HG02938 (cell line): ENCODE measurements around the gene MCEMP1.
"Not testable (repeated sequence)": the region's sequence is repeated elsewhere in the genome, so short reads cannot be mapped to it uniquely, and the experiment has no call there.

ENCODE experiments used
- ATAC-seq: cut with Tn5 transposase; IDR thresholded peaks from one replicate; pipeline ENCODE4 v1.9.1; 2021; ENCODE audit warnings: mild to moderate bottlenecking, moderate library complexity; ENCODE audit not compliant: unreplicated experiment

MCEMP1 gene

GRCh38 chr19:7643629-7644549, 33.0 kb upstream of the MCEMP1 start:
- ATAC-seq, result not testable (repeated sequence)

- no peak for ATAC-seq
These were observed 32.4 kb upstream of the MCEMP1 start for GRCh38 chr19:7644550-7644877.

GRCh38 chr19:7645163-7645562, 31.7 kb upstream of the MCEMP1 start:
- ATAC-seq, result no peak

- no peak for ATAC-seq
These were observed 31.0 kb upstream of the MCEMP1 start for GRCh38 chr19:7645656-7646425.

GRCh38 chr19:7646426-7646700, 30.5 kb upstream of the MCEMP1 start:
- ATAC-seq, result no peak

GRCh38 chr19:7647156-7647555, 29.7 kb upstream of the MCEMP1 start:
- ATAC-seq, result no peak

GRCh38 chr19:7648265-7649014, 28.4 kb upstream of the MCEMP1 start:
- no peak for ATAC-seq

GRCh38 chr19:7650148-7650547, 26.7 kb upstream of the MCEMP1 start:
- no peak for ATAC-seq

- no peak for ATAC-seq
These were observed 24.7 kb upstream of the MCEMP1 start for GRCh38 chr19:7652061-7652641.

GRCh38 chr19:7654401-7654800, 22.5 kb upstream of the MCEMP1 start:
- ATAC-seq, result no peak

- no peak for ATAC-seq
These were observed 21.3 kb upstream of the MCEMP1 start for GRCh38 chr19:7655581-7655980.

GRCh38 chr19:7657131-7657751, 19.6 kb upstream of the MCEMP1 start:
- no peak for ATAC-seq

GRCh38 chr19:7658219-7658686, 18.6 kb upstream of the MCEMP1 start:
- peak; percentile 64 for ATAC-seq

- no peak for ATAC-seq
These were observed 14.9 kb upstream of the MCEMP1 start for GRCh38 chr19:7661744-7662538.

GRCh38 chr19:7662657-7663056, 14.2 kb upstream of the MCEMP1 start:
- no peak for ATAC-seq

- no peak for ATAC-seq
These were observed 13.2 kb upstream of the MCEMP1 start for GRCh38 chr19:7663706-7664105.

- no peak for ATAC-seq
These were observed 11.8 kb upstream of the MCEMP1 start for GRCh38 chr19:7665076-7665475.

GRCh38 chr19:7668842-7669241, 8.0 kb upstream of the MCEMP1 start, which contains the start of gene RETN:
RETN (plus strand) TSS chr19:7669049; CDS start chr19:7669327, 278 bp downstream.
- ATAC-seq, result no peak

- ATAC-seq, result no peak
These were observed 7.2 kb upstream of the MCEMP1 start for GRCh38 chr19:7669641-7670040.
